A673 (cell line): ENCODE data around the gene TIAM1.

Experiments
- CTCF ChIP-seq: fragments of 300-800, 200-600 bp; sonication (generic); conservative IDR thresholded peaks from 2 replicates; pipeline ENCODE4 v1.5.1; 2017; ENCODE audit warnings: low read depth, mild to moderate bottlenecking, antibody characterized with exemption, low read length, moderate library complexity, mixed read lengths
- EZH2 ChIP-seq: fragments of 200-600 bp; sonication (generic); IDR thresholded peaks from 2 replicates; pipeline ENCODE4 v1.6.1; 2017; ENCODE audit warnings: borderline replicate concordance, low read depth, mild to moderate bottlenecking, mixed read lengths, antibody characterized with exemption, low read length; ENCODE audit not compliant: poor library complexity, severe bottlenecking

- TF ChIP-seq CTCF: no peak
- no peak for TF ChIP-seq EZH2
These were observed 113.1 kb downstream of the TIAM1 start for GRCh38 chr21:31230937-31231336.
